Astrocyte of the spinal cord (primary cell): ENCODE results near the gene NRAP.

Source experiments
- DNase-seq: peaks from one replicate; pipeline ENCODE4 v3.0.0; 2011; ENCODE audit warnings: low read depth, low spot score
- H3K4me3 ChIP-seq: 2 replicates; pipeline ENCODE4 v1.5.1; 2011; ENCODE audit warnings: low read depth, mild to moderate bottlenecking, low read length, moderate library complexity
- in situ Hi-C: cut with HindIII; loops from 2 replicates; pipeline ENCODE4 v1.10.0; 2017; ENCODE audit warnings: low sequenced_read_pairs
- TF ChIP-seq, protein P1 (sequence below): IDR thresholded peaks from 2 replicates; pipeline ENCODE4 v1.5.1; 2012; ENCODE audit warnings: low read depth, mild to moderate bottlenecking, low read length, inconsistent platforms

Gene NRAP

DNA sequence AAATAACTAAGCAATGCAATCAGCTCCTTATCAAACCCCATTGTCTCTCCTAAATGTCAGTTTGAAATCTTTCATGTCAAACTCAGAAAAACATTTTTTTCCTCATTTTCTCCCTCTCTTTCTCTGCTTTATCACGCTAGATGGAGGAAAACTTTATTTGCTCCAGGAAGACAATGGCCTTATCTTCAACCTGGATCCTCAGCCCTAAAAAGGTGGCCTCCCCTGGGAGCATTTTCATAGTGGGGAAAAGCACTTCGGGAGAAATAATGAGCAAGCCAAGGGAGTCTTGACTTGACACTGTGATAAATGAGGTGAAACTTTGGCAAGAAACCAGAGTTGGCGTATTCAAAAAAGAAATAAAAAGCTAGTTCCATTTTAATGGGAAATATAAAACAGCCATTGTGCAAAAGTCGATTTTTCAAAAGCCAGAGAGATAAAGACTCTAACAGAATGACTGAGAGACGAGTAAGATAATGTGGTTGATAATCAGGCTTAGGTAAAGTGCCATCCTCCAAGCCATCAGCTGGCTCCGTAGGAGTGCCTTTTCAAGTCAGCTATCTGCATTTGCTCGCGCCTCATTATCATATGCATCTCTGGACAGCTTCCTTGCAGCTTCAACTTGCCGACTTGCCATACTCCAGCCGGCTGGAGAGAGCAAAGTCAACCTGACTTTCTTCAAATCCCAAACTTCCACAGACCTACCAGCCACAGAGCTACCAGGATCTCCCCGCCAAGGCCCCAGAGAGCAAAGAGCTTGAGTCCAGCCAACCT is 91.1 kb downstream of the NRAP start:
- TF ChIP-seq, protein P1, sequence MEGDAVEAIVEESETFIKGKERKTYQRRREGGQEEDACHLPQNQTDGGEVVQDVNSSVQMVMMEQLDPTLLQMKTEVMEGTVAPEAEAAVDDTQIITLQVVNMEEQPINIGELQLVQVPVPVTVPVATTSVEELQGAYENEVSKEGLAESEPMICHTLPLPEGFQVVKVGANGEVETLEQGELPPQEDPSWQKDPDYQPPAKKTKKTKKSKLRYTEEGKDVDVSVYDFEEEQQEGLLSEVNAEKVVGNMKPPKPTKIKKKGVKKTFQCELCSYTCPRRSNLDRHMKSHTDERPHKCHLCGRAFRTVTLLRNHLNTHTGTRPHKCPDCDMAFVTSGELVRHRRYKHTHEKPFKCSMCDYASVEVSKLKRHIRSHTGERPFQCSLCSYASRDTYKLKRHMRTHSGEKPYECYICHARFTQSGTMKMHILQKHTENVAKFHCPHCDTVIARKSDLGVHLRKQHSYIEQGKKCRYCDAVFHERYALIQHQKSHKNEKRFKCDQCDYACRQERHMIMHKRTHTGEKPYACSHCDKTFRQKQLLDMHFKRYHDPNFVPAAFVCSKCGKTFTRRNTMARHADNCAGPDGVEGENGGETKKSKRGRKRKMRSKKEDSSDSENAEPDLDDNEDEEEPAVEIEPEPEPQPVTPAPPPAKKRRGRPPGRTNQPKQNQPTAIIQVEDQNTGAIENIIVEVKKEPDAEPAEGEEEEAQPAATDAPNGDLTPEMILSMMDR: no peak
- H3K4me3 ChIP-seq: no peak overlapping the region
- in situ Hi-C loops: no loop called here
- DNase-seq: no peak

DNA sequence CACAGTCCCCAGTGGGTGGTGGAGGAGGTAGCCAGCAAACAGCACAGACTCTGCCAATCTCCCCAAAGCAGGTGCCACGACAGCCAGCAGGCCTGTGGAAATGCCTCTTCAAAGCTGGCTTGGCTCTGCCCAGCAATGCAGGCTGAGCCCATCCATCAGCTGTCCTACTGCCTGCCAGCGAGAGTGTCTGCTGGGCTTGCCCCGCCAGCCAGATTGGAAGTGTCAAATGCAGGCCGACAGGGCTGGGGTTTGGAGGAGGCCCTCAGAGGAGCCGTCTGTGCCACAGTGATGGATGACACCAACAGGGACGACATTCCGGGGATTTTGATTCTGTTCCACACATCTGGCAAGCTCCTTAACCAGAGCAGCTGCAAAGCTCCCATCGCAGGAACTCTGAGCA is 94.3 kb downstream of the NRAP start:
- TF ChIP-seq, protein P1: no peak
- in situ Hi-C loops: no loop called here
- no peak for DNase-seq
- H3K4me3 ChIP-seq: no peak overlapping the region

DNA sequence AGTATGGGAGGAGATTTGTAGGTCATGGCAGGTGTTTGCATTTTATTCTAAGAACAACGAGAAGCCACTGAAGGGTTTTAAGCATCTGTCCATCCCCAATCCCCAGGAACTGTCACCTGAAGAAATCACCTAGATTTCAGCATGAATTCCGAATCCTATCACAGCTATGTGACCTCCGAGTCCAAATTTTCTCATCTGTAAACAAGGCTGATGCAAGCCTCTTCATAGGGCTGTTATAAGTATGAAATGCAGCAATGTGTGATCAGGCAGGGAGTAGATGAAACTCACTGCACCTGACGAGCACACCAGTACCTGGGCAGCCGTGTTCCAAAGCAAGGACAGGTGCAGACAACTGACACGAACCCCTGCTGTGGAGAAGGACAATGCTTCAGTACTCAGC is 97.0 kb downstream of the NRAP start:
- TF ChIP-seq, protein P1: no peak
- no peak for DNase-seq
- in situ Hi-C loops: no loop called here
- no peak overlapping the region for H3K4me3 ChIP-seq

DNA sequence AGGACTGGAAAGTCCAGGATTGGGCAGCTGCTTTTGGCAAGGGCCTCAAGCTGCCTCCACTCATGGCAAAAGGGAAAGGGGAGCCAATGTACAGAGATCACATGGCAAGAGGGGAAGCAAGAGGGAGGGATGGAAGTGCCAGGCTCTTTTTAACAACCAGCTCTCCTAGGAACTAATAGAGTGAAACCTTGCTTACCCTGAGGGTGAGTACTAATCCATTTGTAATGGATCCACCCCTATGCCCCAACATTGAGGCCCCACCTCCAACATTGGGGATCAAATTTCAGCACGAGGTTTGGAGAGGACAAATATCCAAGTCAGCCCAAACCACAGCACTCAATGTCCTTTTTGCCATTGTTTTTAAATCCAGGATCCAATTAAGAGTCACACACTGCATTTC is 98.5 kb downstream of the NRAP start:
- TF ChIP-seq, protein P1: no peak
- in situ Hi-C loops: no loop called here
- H3K4me3 ChIP-seq: no peak overlapping the region
- DNase-seq: no peak

DNA sequence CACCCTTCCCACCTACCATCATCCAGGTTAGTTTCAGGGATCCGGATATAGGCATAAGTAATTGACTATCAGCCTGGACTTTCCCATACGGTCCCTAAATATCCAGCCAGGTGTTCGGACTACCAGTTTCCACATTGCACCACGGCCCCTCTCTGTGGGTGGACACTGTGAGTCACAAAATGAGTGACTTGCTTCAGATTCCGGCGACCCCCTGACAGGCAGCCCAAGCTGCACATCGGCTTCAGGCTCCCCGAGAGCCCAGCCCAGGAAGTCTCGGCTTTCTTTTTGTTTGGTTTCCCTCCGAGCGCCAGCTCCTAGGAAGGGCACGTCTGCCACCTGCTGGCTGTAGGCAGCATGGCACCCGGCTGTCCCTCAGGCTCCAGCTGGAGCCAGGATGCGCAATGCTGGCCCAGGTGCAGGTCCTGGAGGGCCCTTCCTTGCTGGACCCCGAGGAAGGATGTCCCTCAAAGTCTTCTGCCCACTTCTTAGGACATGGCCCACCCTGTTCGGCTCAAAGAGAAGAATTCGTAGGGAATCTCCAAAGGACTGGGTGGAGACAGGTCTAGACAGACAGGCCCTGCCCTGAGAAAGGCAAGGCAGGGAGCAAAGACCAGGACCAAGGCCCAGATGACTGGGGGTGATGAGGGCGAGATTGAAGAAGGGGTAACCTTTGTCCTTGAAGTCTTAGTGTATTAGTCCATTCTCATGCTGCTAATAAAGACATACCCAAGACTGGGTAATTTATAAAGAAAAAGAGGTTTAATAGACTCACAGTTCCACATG is 100.3 kb downstream of the NRAP start:
- DNase-seq: peak; percentile 65
- TF ChIP-seq, protein P1: peak; percentile 100
- H3K4me3 ChIP-seq: peak overlapping the region; percentile 38
- in situ Hi-C loops: no loop called here

DNA sequence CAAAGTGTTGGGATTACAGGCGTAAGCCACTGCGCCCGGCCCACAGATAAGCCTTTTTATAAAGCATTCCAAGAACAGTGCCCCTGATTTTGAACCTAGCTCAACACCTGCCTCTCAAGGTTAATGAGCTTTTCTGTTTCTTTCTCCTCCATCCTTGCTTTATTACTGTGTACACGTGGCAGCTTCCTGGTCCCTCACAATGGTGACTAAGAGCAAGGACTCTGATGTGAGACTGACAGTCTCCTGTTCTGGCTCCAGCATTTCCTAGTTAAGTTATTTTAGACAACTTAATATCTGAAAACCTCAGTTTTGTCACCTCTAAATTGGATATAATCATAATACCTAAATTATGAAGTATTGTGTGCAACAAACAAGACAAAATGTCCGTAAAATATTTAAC is 101.1 kb downstream of the NRAP start:
- TF ChIP-seq, protein P1: no peak
- DNase-seq: no peak
- in situ Hi-C loops: no loop called here
- no peak overlapping the region for H3K4me3 ChIP-seq
